GM21526 (cell line): ENCODE results near the gene ZNF331.

ENCODE experiments used
- ATAC-seq: cut with Tn5 transposase; IDR thresholded peaks from one replicate; pipeline ENCODE4 v1.9.1; 2021; ENCODE audit warnings: moderate library complexity; ENCODE audit not compliant: unreplicated experiment, low FRiP score

The ZNF331 gene

DNA sequence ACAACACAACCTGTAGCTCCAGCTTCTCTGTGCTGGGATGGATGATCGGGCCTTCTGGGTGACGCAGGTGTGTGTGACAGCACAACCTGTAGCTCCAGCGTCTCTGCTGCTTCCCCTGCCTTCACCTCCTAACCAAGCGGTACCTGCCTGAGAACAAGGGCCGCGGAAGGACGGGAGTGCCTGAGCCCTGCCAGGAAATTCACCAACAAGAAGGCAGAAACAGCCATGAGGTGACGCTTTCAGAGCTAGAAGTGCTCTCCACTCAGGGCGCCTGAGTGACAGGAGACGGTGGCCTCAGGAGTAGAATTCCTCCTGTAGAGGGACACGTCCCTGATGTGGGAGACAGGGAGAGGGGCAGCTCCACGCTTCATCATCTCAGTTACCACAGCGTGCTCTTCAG, 17.4 kb downstream of the ZNF331 start:
- no peak for ATAC-seq

DNA sequence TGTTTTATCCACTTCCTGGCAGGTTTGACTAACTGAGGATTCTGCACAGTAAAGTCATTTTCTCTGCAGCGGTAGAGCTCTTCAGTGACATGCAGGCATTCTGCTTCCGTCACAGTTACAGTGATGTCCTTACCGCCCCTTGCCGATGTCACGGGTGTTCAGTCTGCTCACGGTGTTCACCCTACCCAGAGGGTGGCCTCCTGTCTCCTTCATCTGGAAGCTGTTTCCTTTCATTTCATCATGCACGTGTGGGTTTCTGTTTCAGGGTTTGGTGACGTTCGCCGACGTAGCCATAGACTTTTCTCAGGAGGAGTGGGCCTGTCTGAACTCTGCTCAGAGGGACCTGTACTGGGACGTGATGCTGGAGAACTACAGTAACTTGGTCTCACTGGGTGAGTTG, 33.4 kb downstream of the ZNF331 start:
- no peak for ATAC-seq

DNA sequence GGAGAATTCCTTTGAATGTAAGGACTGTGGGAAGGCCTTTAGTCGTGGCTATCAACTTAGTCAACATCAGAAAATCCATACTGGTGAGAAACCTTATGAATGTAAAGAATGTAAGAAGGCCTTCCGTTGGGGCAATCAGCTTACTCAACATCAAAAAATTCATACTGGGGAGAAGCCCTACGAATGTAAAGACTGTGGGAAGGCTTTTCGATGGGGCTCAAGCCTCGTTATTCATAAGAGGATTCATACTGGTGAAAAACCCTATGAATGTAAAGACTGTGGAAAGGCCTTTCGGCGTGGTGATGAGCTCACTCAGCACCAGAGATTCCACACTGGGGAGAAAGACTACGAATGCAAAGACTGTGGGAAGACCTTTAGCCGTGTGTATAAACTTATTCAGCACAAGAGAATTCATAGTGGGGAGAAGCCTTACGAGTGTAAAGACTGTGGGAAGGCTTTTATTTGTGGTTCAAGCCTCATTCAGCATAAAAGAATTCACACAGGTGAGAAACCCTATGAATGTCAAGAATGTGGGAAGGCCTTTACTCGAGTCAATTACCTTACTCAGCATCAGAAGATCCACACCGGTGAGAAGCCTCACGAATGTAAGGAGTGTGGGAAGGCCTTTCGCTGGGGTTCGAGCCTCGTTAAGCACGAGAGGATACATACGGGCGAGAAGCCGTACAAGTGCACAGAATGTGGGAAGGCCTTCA, 39.2 kb downstream of the ZNF331 start:
- no peak for ATAC-seq

DNA sequence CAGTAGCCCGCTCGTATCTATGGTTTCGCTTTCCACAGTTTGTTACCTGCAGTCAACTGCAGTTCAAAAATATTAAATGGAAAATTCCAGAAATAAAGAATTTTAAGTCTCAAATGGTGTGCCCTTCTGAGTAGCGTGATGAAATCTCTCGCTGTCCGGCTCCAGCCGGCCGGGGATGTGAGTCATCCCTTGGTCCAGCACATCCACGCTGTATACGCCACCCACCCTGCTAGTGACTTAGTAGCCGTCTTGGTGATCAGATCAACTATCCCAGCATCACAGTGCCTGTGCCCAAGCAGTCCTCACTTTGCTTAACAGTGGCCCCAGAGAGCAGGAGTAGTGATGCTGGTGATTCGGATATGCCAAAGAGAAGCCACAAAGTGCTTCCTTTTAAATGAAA, 40.0 kb downstream of the ZNF331 start:
- ATAC-seq, result no peak

DNA sequence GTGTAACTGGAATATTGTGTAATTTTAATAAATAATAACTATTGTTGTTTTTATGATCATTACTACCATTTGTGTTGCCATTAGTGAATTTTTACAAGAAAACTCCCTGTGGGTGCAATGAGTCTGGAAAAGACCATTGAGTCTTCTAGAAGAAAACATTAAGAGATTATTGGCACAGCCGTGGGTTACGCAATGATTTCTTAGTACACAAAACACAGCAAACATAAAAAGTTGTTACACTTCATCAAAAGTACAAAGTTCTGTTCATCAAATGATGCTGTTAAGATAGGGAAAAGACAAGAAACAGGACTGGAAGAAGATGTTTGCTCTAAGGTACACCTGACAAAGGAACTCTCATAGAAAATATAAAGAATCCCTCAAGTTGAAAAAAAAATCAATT, 41.6 kb downstream of the ZNF331 start:
- ATAC-seq, result no peak

DNA sequence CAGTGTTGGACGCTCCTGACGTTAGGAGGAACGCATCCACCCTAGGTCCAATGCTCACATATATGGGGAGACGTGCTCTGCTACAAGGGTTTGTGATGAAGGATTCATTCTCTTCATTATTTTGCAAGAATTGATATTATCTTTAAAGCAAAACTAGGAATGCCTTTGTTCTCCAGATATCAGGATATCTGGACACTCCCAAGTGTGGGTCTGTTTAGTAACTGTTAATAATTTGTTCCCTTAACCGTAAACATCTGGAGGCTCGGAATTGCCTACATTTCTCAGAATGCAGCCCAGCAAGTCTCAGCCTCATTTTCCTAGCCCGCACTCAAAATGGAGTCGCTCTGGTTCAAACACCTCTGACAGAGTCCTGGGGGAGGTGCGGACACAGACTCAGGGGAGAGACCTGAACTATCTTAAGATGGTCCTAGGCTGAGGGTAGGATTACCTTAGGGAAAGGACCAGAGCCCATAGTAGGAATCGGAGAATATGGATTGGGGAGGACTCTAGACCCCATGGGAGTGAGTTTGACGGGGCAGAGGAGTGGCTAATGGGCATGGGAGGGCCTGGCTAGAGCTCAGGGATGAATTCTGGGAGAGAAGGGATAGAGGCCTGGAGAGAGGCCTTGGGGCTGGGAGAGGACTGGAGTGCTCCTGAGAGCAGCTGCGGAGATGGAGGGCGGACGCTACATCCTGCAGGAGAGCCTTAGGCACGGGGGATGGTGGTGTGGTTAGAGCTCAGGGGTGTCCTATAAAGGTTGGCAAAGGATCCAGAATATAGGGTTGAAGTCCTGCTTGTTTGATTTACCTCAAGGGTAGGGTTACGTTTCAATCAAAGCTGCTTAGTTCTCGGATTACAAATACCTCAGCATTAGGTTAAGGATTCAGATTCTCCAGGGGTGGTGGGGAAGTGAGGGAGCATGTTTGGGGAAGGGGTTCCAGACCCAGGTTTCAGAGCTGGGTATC, 43.2 kb downstream of the ZNF331 start:
- no peak for ATAC-seq

DNA sequence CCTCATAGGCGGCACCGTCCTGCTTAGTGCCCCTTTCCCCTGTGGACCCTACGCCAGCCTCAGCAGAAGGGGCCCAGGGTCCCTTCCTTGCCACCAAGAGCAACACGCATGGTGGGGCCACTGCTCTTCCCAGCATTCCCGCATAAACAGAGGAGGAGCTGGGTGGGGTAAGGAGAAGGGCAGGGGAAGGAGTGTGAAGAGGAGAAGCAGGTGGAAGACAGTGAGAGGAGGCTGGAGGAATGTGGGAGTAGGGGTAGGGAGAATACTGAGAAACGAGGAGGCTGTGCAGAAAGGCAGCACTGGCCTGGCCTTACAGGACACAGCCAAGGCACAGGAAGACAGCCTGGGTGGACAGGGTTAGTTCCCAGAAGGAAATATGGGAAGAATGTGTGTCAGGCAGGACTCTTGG, 43.9 kb downstream of the ZNF331 start:
- ATAC-seq, result no peak

DNA sequence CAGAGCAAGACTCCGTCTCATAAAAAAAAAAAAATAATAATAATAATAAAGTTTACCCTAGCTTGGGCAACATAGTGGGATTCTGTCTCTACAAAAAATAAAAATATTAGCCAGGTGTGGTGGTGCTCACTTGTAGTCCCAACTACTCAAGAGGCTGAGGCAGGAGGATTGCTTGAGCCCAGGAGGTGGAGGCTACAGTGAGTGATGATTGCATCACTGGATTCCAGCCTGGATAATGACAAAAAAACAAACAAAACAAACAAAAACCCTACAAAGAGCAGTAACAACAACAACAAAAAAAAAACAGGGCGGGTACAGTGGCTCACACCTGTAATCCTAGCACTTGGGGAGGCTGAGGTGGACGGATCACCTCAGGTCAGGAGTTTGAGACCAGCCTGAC, 45.2 kb downstream of the ZNF331 start:
- no peak for ATAC-seq

DNA sequence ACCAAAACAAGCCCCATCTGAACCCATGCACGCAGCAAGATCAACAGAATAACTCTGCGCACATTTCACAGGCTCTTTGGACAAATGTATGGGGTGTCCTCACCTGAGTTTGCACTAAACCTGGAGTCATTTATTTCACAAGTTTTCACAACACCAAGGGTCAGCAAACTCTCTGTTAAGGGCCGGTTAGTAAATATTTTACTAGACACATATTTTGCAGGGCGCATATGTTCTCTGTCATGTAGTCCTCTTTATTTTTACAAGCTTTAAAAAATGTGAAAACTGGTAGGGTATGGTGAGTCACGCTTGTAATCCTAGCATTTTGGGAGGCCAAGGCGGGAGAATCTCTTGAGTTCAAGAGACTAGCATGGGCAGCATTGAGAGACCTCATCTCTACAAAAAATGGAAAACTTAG, 48.3 kb downstream of the ZNF331 start:
- ATAC-seq, result no peak

DNA sequence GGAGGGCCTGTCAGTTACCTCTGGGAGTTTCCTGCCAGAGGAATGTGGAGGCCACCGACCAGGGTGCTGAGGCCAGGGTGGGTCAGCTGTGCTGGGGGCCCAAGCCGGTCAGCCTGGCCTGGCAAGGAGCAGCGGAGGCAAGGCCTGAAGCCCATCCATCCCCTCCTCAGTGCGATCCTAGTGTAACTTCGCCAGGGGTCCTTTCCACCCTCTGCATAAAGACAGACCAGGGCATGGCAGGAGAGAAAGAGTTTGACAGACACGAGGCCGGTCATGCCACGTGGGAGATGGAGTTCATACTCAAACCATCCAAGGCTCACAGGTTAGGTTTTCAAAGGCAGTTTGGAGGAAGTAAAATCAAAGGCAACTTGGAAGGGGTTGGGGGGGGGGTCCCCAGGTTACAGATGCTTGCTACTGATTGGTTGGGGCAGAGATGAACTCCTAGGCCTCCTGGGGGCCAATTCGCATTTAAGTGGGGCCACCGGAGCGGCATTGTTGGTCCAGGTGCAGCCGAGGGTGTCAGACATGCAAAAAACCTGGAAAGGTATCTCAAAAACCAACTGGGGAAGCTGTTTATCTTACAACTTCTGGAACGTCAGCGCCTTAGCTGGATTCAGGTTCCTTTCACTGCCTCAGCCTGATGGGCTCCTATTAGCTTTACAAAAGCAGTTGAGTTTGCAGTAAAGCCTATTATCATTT, 57.0 kb downstream of the ZNF331 start:
- ATAC-seq, result no peak

DNA sequence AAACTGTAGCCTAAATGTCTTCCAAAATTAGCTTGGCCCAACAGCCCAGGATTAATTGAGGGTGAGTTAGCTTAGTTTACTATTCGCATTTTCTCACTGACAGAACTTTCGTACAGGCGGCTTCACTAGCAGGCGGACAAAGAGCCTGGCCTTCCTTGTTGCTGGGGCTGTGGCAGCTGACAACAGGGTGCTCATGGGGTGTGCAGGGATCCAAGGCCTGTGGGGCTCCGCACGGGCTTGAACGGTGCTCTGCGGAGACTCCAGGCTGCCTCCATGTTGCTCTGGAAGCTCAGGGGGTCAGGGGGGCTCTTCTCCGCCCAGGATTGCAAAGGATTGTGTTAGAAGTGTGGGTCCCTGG, 57.5 kb downstream of the ZNF331 start:
- no peak for ATAC-seq

DNA sequence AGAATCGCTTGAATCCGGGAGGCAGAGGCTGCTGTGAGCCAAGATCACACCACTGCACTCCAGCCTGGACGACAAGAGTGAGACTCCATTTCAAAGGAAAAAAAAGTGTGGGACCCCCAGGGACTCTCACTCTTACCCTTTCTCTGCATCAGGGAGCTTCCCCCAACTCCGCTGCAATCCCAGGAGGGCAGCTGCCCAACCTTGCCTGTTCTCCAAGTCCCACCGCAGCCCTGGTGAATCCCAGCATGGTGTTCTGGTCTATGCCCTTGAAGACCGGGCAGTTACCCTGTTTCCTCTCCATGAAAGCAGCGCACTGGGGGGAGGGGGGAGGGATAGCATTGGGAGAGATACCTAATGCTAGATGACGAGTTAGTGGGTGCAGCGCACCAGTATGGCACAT, 58.1 kb downstream of the ZNF331 start:
- ATAC-seq, result no peak

DNA sequence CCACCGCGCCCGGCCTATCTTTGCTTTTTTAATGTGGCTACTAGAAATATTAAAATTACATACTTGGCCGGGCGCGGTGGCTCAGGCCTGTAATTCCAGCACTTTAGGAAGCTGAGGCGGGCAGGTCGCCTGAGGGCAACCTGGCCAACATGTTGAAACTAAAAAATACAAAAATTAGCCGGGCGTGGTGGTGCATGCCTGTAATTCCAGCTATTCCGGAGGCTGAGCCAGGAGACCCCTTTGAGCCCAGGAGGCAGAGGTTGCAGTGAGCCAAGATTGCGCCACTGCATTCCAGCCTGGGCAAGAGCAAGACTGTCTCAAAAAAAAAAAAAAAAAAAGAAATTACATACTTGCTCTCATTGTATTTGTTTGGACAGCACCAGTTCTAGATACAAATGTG, 59.1 kb downstream of the ZNF331 start:
- no peak for ATAC-seq

DNA sequence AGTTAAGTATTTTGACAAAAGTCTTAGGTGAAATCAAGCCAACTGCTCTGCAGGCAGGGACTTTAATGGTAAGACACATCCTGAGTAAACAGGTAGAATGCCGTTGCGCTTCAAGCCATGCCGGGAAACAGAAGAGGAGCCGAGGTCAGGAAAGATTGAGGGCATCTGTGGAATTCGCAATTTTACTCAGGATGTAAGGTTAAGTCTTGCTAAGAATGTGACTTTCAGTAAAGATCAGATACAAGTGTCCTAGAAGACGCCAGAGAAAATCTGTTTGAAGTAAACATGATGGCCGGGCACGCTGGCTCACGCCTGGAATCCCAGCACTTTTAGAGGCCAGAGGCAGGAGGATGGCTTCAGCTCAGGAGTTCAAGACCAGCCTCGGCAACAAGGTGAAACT, 60.4 kb downstream of the ZNF331 start:
- ATAC-seq, result no peak

DNA sequence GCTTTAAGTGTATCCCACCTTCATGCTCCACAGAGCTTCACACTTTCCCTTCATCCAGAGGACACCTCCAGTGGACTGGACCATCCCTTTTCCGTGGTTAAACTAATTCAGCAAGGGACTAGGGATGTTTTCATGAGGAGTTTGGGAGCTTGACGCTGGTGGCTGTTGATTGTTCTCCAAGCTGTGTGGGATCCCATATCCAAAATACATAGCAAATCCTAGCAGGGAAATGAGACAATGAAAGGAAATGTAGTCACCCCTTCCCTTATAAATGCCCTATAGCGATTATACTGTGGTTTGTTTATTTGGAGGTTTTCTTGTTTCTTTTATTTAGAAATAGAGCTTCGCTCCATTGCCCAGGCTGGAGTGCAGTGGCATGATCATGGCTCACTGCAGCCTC, 62.3 kb downstream of the ZNF331 start:
- ATAC-seq, result no peak

DNA sequence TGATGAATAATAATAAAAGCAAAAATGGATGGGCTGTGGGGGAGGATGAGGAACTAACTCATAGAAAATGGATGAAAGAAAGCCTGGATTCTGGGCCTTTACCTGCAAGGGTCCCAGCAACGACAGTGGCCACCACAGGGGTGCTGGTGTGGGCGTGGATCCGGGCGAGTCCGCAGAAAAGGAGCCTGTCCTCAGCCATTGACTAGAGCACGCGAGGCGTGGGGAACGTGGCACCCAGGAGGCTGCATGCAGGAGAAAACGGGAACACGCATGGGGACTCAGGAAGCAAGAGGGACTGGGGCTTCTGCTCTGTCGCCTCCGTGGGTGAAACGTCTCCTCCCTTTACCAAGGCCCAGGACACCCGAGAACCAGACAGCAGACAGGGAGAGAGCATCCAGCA, 68.1 kb downstream of the ZNF331 start:
- ATAC-seq, result no peak

DNA sequence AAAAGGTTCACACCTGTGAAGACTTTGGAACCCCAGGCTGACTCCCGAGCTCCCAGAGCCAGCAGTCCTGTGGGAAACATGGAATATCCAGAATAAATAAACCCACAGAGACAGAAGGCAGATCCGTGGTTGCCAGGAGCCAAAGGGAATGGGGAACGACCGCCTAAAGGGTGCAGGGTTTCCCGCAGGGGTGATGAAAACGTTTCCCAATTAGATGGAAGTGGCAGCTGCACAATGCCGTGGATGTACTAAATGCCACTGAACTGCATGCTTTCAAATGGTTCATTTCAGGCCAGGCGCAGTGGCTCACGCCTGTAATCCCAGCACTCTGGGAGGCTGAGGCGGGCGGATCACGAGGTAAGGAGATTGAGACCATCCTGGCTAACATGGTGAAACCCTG, 70.4 kb downstream of the ZNF331 start:
- ATAC-seq, result no peak

DNA sequence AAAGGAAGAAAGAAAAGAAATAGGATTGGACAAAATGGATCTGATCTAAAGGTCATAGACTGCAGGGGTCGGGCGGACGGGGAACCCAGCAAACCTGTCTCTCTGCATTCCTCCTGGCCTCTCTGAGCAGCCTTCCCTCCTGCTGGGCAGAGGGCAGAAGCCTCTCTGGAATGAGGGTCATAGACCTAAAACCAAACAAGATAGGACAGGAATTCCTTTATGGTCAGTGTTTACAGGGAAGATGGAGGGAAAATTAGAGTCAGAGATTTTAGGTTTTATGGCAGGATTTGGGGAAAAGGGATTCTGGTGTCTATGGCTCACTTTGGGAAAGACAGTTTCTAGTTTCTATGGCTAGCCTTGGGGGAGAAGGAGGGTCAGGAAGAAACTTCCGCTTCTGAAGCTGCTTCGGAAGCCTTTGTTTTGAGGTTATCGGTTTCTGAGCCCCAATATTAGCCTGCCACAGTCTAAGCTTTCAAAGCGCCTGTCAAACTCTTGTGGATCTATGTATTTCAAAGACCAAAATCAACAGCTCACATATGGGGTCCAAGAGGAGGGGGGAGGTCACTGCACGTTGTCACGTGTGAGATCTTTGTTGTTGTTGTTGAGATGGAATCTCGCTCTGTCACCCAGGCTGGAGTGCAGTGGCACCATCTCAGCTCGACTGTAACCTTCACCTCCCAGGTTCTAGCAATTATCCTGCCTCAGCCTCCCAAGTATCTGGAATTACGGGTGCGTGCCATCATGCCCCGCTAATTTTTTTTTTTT, 75.0 kb downstream of the ZNF331 start:
- no peak for ATAC-seq

DNA sequence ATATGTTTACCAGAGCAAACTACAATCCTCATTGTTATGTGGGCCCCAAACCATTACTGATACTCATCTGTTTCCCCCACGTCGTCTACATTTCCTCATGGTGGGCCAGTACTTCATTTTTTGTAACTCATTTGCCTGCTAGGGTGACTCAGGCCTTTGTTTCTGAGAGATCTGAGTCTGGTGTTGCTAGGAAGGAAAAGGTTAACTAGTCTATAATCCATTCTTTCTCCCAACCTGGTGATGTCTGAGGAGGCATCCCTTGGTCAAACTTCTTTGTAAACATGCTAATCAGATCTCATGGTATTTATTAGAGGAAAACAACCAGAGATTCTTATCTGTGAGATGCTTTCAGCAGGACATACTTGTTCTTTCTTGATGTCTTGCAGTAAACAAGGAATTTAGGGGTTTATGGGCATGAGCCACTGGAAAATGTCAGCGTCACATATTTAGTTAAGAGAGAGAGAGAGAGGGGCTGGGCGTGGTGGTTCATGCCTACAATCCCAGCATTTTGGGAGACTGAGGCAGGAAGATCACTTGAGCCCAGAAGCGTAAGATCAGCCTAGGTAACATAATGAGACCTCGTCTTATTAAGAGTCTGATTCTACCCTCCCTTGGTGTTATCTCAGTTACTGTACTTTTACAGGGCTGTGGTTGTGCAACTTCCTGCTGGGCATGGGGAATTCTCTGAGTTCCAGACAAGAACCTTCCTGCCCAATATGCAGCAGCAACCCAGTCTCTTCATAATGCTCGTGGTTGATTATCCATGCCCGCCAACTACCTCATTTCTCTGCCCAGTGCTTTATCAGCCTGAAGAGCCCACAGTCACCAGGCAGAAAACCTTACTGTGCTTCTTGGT, 84.2 kb downstream of the ZNF331 start:
- ATAC-seq, result no peak
